ENCODE data around the gene CBL. TPM values are rescaled to one million over a fixed set of nuclear protein-coding genes. Genes with fewer than 3 reads are reported as not detected.

Gene CBL
- total and polyA plus RNA-seq, 4 donors = 3.8 to 37.4 (median 19.3) TPM

DNA sequence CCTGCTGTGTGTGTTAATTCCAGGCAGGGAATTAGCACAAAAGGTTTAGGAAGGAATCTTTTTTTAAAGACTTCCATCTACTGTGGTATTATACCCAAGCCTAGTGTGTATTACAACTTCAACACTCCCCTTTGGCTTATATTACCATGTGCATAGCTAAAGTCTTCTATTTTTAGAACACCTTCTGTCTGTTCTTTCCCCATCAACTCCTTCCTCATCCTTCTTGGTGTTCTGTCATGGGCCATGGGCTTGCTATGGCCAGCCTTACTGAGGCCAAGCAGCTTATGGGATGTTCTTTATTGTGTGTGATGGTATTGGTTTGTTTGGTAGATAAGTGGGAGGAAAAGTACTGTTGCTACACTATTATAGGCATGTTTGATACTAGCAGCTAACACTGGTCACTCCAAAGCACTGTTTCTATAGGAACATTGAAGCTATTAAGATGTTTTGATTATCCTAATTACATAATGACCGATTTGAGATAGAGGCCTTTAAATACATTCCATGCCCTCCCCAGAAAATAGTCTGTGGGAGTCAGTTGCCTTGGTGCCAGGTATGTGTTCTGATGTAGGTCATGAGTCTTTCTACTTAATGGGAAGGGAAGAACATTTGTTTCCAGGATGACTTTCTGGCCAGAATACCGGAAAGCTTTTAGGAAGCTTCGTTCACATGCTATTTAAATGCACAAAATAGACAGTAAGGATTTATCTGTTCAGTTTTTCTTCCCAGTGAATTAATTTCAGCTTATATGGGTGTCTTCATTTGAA, 94.2 kb downstream of the CBL start:
- intact Hi-C loops (cut with DNase I) = no loop called here
- H3K4me3 ChIP-seq (ENCODE audit: low read length in 2 of 2) = no peak overlapping the region
- H3K9me3 ChIP-seq (ENCODE audit: control insufficient read depth, low read length) = no peaks in the 10 kb centered on the region
- no peak overlapping the region for H3K27ac ChIP-seq (ENCODE audit: low read depth in 1 of 2, low read length in 2 of 2)
- no peak for ATAC-seq (ENCODE audit: low FRiP score)
- 61 to 72% methylated on average over 3 of the region's 3 CpGs for WGBS, 2 donors
- H3K27me3 ChIP-seq (ENCODE audit: control insufficient read depth in 1 of 2, insufficient read depth in 2 of 2, low read length in 1 of 2) = no peaks in the 10 kb centered on the region
- DNase-seq = no peak
- H3K36me3 ChIP-seq (ENCODE audit: control insufficient read depth in 1 of 2, insufficient read depth in 2 of 2, low read length in 1 of 2) = peaks cover 0 to 8% of the 10 kb centered on the region in 2 donors
- no peaks in the 10 kb centered on the region for H3K4me1 ChIP-seq (ENCODE audit: control insufficient read depth in 1 of 2, insufficient read depth in 2 of 2, low read length in 2 of 2)

DNA sequence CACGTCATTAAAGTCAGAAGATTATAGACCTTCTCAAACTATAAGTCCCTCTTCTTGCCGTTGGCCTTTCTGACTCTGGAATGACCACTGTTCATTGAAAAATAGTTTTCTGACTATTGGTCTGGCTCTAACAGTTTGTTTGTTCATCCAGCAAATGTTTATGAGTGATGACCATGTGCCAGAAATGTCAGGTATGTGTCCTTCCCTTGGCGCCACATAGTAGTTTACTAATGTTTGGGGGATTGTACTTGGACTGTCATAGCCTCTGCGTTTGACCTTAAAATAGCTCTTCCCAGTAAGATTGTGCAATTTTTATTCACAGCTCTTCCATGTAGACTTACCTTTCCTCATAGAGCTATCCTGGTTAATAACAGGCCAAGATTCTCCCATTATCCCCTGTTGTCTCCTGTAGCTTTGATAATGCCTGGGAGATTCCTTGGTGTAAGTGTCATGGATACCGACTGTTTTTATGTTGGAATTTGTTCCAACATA, 97.1 kb downstream of the CBL start:
- H3K27ac ChIP-seq (ENCODE audit: low read depth in 1 of 2, low read length in 2 of 2) = no peak overlapping the region
- peaks cover 0 to 3% of the 10 kb centered on the region in 2 donors for H3K4me1 ChIP-seq (ENCODE audit: control insufficient read depth in 1 of 2, insufficient read depth in 2 of 2, low read length in 2 of 2)
- DNase-seq = no peak
- WGBS, 2 donors = 82 to 85% methylated on average over 5 of the region's 5 CpGs
- peaks cover 0 to 6% of the 10 kb centered on the region in 2 donors for H3K36me3 ChIP-seq (ENCODE audit: control insufficient read depth in 1 of 2, insufficient read depth in 2 of 2, low read length in 1 of 2)
- H3K9me3 ChIP-seq (ENCODE audit: control insufficient read depth, low read length) = no peaks in the 10 kb centered on the region
- no peak overlapping the region for H3K4me3 ChIP-seq (ENCODE audit: low read length in 2 of 2)
- intact Hi-C loops (cut with DNase I) = no loop called here
- H3K27me3 ChIP-seq (ENCODE audit: control insufficient read depth in 1 of 2, insufficient read depth in 2 of 2, low read length in 1 of 2) = no peaks in the 10 kb centered on the region
- no peak for ATAC-seq (ENCODE audit: low FRiP score)

DNA sequence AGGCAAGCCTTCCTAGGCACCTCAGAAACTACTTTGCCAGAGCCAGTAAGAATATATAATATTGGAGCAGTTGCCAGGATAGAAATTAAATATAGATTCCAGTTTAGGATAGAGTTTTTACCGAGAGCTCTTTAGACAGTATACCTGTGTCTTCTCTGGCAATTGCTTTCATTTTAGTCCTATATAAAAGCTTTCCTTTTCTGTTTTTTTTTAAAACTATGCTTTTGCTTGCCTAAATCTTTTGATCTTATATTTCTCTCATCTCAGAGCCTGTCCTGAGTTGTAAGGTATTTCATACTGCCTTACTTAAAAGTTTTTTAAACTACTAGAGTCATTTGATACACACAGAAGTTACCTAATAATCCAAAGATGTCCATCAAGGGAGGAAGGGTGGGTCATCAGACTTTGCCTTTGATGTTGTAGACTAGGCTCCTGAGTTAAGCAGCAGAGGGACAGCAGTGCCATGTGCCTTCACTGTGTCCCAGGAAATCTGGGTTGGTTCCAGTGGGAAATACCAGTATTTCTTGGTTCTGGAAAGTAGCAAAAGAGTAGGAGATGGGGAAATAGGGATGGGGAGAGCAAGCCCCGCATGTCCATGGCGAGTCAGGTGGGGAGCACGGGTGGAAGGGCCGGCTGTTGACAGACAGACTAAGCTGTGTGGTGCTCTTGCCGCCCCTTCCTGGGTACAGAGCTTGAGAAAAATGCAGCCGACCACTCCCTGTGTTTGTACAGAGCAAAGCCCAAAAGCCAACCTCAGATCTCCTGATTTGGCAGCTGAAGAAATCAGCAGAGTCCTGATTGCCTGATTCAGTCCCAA, 99.6 kb downstream of the CBL start:
- DNase-seq (no peak), ATAC-seq (ENCODE audit: low FRiP score) (peak; percentile 8)
- peaks cover 0 to 3% of the 10 kb centered on the region in 2 donors for H3K4me1 ChIP-seq (ENCODE audit: control insufficient read depth in 1 of 2, insufficient read depth in 2 of 2, low read length in 2 of 2)
- H3K4me3 ChIP-seq (ENCODE audit: low read length in 2 of 2) = no peak overlapping the region
- 38 to 43% methylated on average over 7 of the region's 7 CpGs for WGBS, 2 donors
- peak overlapping the region; percentile 75 to 86 for H3K27ac ChIP-seq (ENCODE audit: low read depth in 1 of 2, low read length in 2 of 2)
- H3K36me3 ChIP-seq (ENCODE audit: control insufficient read depth in 1 of 2, insufficient read depth in 2 of 2, low read length in 1 of 2) = peaks cover 0 to 12% of the 10 kb centered on the region in 2 donors
- H3K9me3 ChIP-seq (ENCODE audit: control insufficient read depth, low read length) = no peaks in the 10 kb centered on the region
- intact Hi-C loops (cut with DNase I) = no loop called here
- H3K27me3 ChIP-seq (ENCODE audit: control insufficient read depth in 1 of 2, insufficient read depth in 2 of 2, low read length in 1 of 2) = no peaks in the 10 kb centered on the region

DNA sequence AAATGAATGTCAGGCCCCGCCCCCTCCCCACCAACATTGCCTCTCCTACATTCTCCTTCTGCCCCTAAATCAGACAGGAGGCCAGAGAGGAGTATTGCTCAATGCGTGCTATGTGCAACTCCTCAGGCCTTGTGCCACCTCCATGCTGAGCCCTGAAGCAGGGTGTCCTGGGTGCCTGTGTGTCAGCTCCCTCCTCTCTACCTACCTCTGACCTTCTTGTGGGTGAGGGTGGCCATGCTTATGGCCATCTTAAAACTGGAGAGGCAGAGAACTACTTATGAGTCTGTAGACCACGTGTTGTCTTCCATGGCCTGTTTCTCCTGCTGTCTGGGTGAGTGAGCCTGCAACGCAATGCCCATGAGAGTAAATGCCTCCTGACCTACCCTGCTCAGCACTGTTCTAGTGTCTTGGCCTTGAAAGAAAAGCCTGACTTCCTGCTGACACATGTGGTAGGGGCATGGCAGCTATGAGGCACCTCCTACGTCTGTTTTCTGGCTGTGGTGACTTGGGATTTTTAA, 100.3 kb downstream of the CBL start:
- 22 to 28% methylated on average over 5 of the region's 5 CpGs for WGBS, 2 donors
- DNase-seq = peak in 1 of 2 donors; percentile 79
- peak overlapping the region in 1 of 2 donors; percentile 49 for H3K27ac ChIP-seq (ENCODE audit: low read depth in 1 of 2, low read length in 2 of 2)
- intact Hi-C loops (cut with DNase I) = no loop called here
- no peaks in the 10 kb centered on the region for H3K9me3 ChIP-seq (ENCODE audit: control insufficient read depth, low read length)
- ATAC-seq (ENCODE audit: low FRiP score) = peak; percentile 86
- H3K27me3 ChIP-seq (ENCODE audit: control insufficient read depth in 1 of 2, insufficient read depth in 2 of 2, low read length in 1 of 2) = no peaks in the 10 kb centered on the region
- H3K36me3 ChIP-seq (ENCODE audit: control insufficient read depth in 1 of 2, insufficient read depth in 2 of 2, low read length in 1 of 2) = peaks cover 0 to 12% of the 10 kb centered on the region in 2 donors
- peaks cover 0 to 3% of the 10 kb centered on the region in 2 donors for H3K4me1 ChIP-seq (ENCODE audit: control insufficient read depth in 1 of 2, insufficient read depth in 2 of 2, low read length in 2 of 2)
- no peak overlapping the region for H3K4me3 ChIP-seq (ENCODE audit: low read length in 2 of 2)

DNA sequence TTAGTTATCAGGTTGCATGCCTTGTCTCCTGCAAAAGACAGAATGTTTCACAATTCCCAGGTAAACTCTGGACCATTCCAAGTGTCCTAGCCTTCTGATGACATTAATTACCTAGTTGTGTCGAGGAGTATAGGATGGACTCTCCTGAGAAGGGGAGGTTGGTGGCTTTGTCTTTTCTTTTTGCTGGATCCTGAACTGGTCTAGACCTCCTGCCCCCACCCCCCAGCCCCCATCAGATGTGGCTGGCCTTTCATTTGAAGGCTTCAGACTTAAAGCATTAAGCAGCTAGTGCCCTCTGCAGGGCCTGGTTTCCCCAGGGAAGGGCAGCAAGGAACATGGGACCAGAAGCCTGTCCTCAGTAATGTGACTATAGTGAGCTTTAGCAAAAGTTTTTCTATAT, 101.1 kb downstream of the CBL start:
- Histone ChIP-seq H3K36me3 (ENCODE audit: control insufficient read depth in 1 of 2, insufficient read depth in 2 of 2, low read length in 1 of 2) (peaks cover 0 to 12% of the 10 kb centered on the region in 2 donors), H3K9me3 (ENCODE audit: control insufficient read depth, low read length) (no peaks in the 10 kb centered on the region), H3K4me1 (ENCODE audit: control insufficient read depth in 1 of 2, insufficient read depth in 2 of 2, low read length in 2 of 2) (peaks cover 0 to 3% of the 10 kb centered on the region in 2 donors), H3K27me3 (ENCODE audit: control insufficient read depth in 1 of 2, insufficient read depth in 2 of 2, low read length in 1 of 2) (no peaks in the 10 kb centered on the region), H3K4me3 (ENCODE audit: low read length in 2 of 2) (no peak overlapping the region), H3K27ac (ENCODE audit: low read depth in 1 of 2, low read length in 2 of 2) (peak overlapping the region; percentile 44 to 81)
- ATAC-seq (ENCODE audit: low FRiP score) (peak; percentile 63), DNase-seq (no peak)
- 30 to 50% methylated on average over 1 of the region's 1 CpG for WGBS, 2 donors
- intact Hi-C loops (cut with DNase I) = no loop called here

DNA sequence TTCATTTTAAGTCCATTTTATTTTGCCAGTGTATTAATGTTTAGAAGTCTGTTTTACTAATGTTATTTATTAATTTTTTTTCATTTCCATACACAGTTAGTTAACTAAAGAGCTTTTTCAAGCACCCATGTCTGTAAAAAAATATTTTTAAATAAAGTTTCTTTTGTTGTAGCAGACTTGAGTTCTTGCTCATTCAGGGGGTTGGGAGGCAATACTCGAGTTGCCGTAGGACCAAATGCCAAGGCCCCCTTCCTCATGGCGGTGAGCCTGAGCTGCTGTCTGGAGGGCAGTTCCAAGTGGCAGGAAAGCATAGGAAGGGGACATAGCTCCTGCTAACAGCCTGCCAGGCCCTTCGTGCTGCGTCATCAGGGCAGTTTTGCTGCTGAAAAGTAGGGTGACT, 101.8 kb downstream of the CBL start:
- Histone ChIP-seq H3K4me3 (ENCODE audit: low read length in 2 of 2) (no peak overlapping the region), H3K9me3 (ENCODE audit: control insufficient read depth, low read length) (no peaks in the 10 kb centered on the region), H3K27ac (ENCODE audit: low read depth in 1 of 2, low read length in 2 of 2) (peak overlapping the region; percentile 50 to 65), H3K4me1 (ENCODE audit: control insufficient read depth in 1 of 2, insufficient read depth in 2 of 2, low read length in 2 of 2) (peaks cover 0 to 3% of the 10 kb centered on the region in 2 donors), H3K36me3 (ENCODE audit: control insufficient read depth in 1 of 2, insufficient read depth in 2 of 2, low read length in 1 of 2) (peaks cover 4 to 16% of the 10 kb centered on the region in 2 donors), H3K27me3 (ENCODE audit: control insufficient read depth in 1 of 2, insufficient read depth in 2 of 2, low read length in 1 of 2) (no peaks in the 10 kb centered on the region)
- intact Hi-C loops (cut with DNase I) = no loop called here
- ATAC-seq (ENCODE audit: low FRiP score) (no peak), DNase-seq (no peak)
- WGBS, 2 donors = 14 to 16% methylated on average over 5 of the region's 5 CpGs

DNA sequence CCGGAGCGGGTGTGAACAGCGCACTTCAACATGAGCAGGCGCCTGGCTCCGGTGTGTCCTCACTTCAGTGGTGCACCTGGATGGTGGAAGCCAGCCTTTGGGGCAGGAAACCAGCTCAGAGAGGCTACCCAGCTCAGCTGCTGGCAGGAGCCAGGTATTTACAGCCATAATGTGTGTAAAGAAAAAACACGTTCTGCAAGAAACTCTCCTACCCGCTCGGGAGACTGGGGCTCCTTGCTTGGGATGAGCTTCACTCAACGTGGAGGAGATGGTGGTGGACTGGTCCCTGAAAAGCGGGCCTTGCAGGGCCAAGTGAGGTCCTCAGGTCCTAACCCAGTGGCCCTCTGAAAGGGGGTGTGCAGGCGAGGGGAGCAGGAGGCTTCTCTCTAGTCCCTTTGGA, 103.3 kb downstream of the CBL start:
- Histone ChIP-seq H3K27me3 (ENCODE audit: control insufficient read depth in 1 of 2, insufficient read depth in 2 of 2, low read length in 1 of 2) (no peaks in the 10 kb centered on the region), H3K36me3 (ENCODE audit: control insufficient read depth in 1 of 2, insufficient read depth in 2 of 2, low read length in 1 of 2) (peaks cover 4 to 13% of the 10 kb centered on the region in 2 donors), H3K27ac (ENCODE audit: low read depth in 1 of 2, low read length in 2 of 2) (peak overlapping the region in 1 of 2 donors; percentile 32), H3K9me3 (ENCODE audit: control insufficient read depth, low read length) (no peaks in the 10 kb centered on the region), H3K4me1 (ENCODE audit: control insufficient read depth in 1 of 2, insufficient read depth in 2 of 2, low read length in 2 of 2) (peaks cover 0 to 3% of the 10 kb centered on the region in 2 donors), H3K4me3 (ENCODE audit: low read length in 2 of 2) (no peak overlapping the region)
- 82 to 85% methylated on average over 11 of the region's 11 CpGs for WGBS, 2 donors
- intact Hi-C loops (cut with DNase I) = no loop called here
- no peak for DNase-seq
- ATAC-seq (ENCODE audit: low FRiP score) = no peak

DNA sequence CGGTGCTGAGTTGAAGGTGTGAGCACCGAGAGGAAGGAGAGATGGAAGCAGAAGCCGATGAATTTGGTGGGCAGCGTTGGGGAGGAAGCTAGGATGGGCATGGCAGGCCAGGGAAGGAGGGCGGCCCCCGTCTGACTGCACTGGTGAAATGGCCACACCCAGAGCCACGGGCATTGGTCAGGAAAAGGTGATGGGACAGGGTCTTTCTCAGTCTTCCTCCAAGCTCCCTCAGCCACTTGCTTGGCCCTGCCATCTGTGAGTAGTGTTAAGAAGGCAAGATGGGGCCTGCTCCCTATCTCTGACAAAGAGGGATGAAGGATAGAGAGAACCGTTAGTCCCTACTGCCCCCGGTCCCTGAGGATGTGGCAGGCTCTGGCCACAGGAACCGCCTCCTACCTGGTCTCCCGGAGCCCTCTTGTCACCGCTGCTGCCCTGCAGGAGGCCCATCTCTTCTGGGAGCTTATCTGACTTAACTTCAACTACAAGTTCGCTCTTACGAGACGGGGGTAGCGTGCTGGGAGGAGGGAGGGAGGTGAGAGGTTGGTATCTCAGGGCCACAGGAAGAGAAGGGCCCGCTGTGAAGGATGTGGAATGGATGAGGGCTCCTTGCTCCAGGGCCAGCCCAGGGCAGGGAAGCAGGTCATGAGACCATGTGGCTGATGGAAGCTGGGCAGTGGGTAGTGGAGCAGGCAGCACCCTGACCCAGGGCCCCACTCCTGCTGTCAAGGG, 104.0 kb downstream of the CBL start:
- no peak for DNase-seq
- intact Hi-C loops (cut with DNase I) = no loop called here
- no peak for ATAC-seq (ENCODE audit: low FRiP score)
- peaks cover 0 to 3% of the 10 kb centered on the region in 2 donors for H3K4me1 ChIP-seq (ENCODE audit: control insufficient read depth in 1 of 2, insufficient read depth in 2 of 2, low read length in 2 of 2)
- H3K36me3 ChIP-seq (ENCODE audit: control insufficient read depth in 1 of 2, insufficient read depth in 2 of 2, low read length in 1 of 2) = peaks cover 4 to 17% of the 10 kb centered on the region in 2 donors
- WGBS, 2 donors = 73 to 80% methylated on average over 17 of the region's 17 CpGs
- peak overlapping the region in 1 of 2 donors; percentile 32 for H3K27ac ChIP-seq (ENCODE audit: low read depth in 1 of 2, low read length in 2 of 2)
- H3K9me3 ChIP-seq (ENCODE audit: control insufficient read depth, low read length) = no peaks in the 10 kb centered on the region
- no peak overlapping the region for H3K4me3 ChIP-seq (ENCODE audit: low read length in 2 of 2)
- H3K27me3 ChIP-seq (ENCODE audit: control insufficient read depth in 1 of 2, insufficient read depth in 2 of 2, low read length in 1 of 2) = no peaks in the 10 kb centered on the region

Measured in aorta (tissue), 5 donors.